Measurements from ENCODE around the gene OR6Q1.

OR6Q1 gene

DNA sequence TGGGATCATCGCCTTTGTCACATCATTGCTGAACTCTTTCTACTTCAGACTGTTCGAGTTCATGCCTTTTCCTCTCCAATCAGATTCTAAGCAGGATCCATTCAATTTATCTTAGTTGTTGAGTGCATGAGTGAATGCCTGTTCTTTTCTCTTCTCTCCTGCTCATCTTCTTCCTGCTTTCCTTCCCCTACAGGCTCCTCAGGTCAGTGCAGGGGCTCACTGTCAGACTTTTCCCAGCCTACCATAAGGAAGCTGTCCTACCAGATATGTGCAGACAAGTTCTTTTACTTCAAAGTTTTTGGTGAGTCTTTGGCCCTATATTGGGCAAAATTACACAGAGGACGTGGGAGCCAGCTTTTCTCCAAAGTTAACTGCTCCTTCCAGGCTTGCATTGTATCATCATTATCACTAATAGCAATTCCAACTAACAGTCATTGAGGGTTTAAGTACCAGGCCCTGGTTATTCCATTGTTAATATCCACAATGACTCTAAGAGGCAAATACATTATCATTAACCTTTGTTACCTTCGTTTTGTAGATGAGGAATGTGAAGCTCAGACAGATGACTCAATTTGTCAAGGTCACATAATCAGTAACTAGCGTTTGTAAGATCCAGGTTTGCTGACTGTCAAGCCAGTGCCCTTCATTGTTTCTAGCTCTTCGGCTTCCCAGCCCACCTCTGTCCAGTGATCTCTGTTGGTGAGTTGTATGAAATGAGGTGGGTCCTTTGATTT lies 30.4 kb downstream of the OR6Q1 start:
- no peak overlapping the region for H2AFZ ChIP-seq (ENCODE audit: low read depth)
- no peaks in the 10 kb centered on the region for H3K79me2 ChIP-seq (ENCODE audit: insufficient read depth, low read depth)
- H3K27ac ChIP-seq, result no peak overlapping the region
- TF ChIP-seq, protein P1, sequence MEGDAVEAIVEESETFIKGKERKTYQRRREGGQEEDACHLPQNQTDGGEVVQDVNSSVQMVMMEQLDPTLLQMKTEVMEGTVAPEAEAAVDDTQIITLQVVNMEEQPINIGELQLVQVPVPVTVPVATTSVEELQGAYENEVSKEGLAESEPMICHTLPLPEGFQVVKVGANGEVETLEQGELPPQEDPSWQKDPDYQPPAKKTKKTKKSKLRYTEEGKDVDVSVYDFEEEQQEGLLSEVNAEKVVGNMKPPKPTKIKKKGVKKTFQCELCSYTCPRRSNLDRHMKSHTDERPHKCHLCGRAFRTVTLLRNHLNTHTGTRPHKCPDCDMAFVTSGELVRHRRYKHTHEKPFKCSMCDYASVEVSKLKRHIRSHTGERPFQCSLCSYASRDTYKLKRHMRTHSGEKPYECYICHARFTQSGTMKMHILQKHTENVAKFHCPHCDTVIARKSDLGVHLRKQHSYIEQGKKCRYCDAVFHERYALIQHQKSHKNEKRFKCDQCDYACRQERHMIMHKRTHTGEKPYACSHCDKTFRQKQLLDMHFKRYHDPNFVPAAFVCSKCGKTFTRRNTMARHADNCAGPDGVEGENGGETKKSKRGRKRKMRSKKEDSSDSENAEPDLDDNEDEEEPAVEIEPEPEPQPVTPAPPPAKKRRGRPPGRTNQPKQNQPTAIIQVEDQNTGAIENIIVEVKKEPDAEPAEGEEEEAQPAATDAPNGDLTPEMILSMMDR (conservative IDR thresholded peaks at IDR 0.05; ENCODE audit: low read depth, low read length), result no peak
- no peak overlapping the region for H3K4me2 ChIP-seq
- H3K27me3 ChIP-seq (ENCODE audit: insufficient read depth, low read depth), result no peaks in the 10 kb centered on the region
- H3K36me3 ChIP-seq (ENCODE audit: insufficient read depth), result no peaks in the 10 kb centered on the region
- H3K4me1 ChIP-seq (ENCODE audit: low read depth, poor library complexity, severe bottlenecking), result no peaks in the 10 kb centered on the region
- no peak overlapping the region for H3K9ac ChIP-seq
- no peak overlapping the region for H3K4me3 ChIP-seq (IDR thresholded peaks at IDR 0.05; ENCODE audit: insufficient read depth, low read depth, low read length)
- H4K20me1 ChIP-seq (ENCODE audit: insufficient read depth), result no peaks in the 10 kb centered on the region

DNA sequence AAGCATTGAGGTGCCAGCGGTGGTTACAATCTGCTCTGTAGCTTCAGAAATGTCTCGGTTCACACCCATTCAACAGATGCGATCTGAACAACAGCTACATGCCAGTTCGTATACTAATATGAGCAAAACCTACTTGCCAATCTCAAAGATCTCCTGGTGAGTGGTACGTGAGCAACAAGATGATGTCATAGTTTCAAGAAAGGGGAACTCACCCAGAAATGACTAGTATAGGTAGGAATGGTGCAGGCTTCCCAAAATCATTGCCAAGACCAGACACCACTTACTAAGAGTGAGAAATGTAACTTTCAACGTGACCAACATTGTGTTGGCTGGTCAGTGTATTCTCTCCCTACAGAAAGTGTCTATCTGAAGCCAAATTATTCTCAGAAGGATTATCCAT lies 31.1 kb downstream of the OR6Q1 start:
- no peak overlapping the region for H2AFZ ChIP-seq (ENCODE audit: low read depth)

DNA sequence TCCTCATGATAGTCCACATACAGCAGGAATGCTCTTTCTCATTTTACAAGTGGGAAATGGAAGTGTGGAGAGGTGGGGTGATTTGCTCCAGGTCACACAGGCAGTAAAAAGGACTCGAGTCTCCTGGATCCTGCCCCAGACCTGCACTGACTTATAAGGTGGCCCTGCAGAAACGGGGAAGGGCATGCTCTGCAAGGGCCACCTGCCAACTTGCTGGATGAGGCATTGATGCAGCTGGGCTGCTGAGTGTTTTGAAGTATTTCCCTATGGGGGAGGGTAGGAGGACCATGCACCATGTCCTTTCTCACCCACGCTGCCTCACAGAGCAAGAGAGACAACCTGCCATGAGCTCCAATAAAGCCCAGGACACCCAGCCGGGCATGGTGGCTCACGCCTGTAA lies 36.9 kb downstream of the OR6Q1 start:
- no peaks in the 10 kb centered on the region for H3K79me2 ChIP-seq (ENCODE audit: insufficient read depth, low read depth)
- no peak overlapping the region for H3K9ac ChIP-seq
- no peaks in the 10 kb centered on the region for H3K4me1 ChIP-seq (ENCODE audit: low read depth, poor library complexity, severe bottlenecking)
- TF ChIP-seq, protein P1 (conservative IDR thresholded peaks at IDR 0.05; ENCODE audit: low read depth, low read length), result no peak
- no peak overlapping the region for H3K4me2 ChIP-seq
- H3K27ac ChIP-seq, result no peak overlapping the region
- H2AFZ ChIP-seq (ENCODE audit: low read depth), result no peak overlapping the region
- H3K4me3 ChIP-seq (IDR thresholded peaks at IDR 0.05; ENCODE audit: insufficient read depth, low read depth, low read length), result no peak overlapping the region
- H3K36me3 ChIP-seq (ENCODE audit: insufficient read depth), result no peaks in the 10 kb centered on the region
- H4K20me1 ChIP-seq (ENCODE audit: insufficient read depth), result no peaks in the 10 kb centered on the region
- H3K27me3 ChIP-seq (ENCODE audit: insufficient read depth, low read depth), result no peaks in the 10 kb centered on the region

More for the DNA sequence above, 31.1 kb downstream of the OR6Q1 start:
- H3K27me3 ChIP-seq (ENCODE audit: insufficient read depth, low read depth), result no peaks in the 10 kb centered on the region
- H3K4me2 ChIP-seq, result no peak overlapping the region
- no peak overlapping the region for H3K4me3 ChIP-seq (IDR thresholded peaks at IDR 0.05; ENCODE audit: insufficient read depth, low read depth, low read length)
- no peaks in the 10 kb centered on the region for H4K20me1 ChIP-seq (ENCODE audit: insufficient read depth)
- H3K79me2 ChIP-seq (ENCODE audit: insufficient read depth, low read depth), result no peaks in the 10 kb centered on the region
- H3K27ac ChIP-seq, result no peak overlapping the region
- TF ChIP-seq, protein P1 (conservative IDR thresholded peaks at IDR 0.05; ENCODE audit: low read depth, low read length), result no peak
- no peaks in the 10 kb centered on the region for H3K36me3 ChIP-seq (ENCODE audit: insufficient read depth)
- no peak overlapping the region for H3K9ac ChIP-seq
- no peaks in the 10 kb centered on the region for H3K4me1 ChIP-seq (ENCODE audit: low read depth, poor library complexity, severe bottlenecking)

DNA sequence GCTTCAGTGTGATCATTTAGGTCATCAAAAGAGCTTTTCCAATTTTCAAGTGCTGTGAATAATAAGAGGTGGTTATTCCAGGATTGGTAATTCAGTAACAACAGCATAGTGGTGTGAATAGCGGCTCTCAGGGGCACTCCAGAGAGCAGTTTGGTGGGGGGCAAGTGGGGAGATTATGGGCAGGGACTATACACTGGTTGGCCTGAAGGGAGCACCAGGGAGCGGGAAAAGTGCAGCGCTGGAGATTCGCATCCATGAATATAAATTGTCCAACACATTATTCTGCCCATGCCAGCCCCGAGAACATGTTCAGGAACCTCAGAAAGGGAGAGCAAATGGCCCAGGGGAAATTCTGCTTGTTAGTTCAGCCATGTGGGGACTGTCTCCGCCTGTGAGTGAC lies 37.9 kb downstream of the OR6Q1 start:
- Histone ChIP-seq H3K4me2 (no peak overlapping the region), H3K27me3 (ENCODE audit: insufficient read depth, low read depth) (no peaks in the 10 kb centered on the region), H3K79me2 (ENCODE audit: insufficient read depth, low read depth) (no peaks in the 10 kb centered on the region), H3K9ac (no peak overlapping the region), H4K20me1 (ENCODE audit: insufficient read depth) (no peaks in the 10 kb centered on the region), H3K4me1 (ENCODE audit: low read depth, poor library complexity, severe bottlenecking) (no peaks in the 10 kb centered on the region), H3K36me3 (ENCODE audit: insufficient read depth) (no peaks in the 10 kb centered on the region), H3K27ac (no peak overlapping the region), H3K4me3 (IDR thresholded peaks at IDR 0.05; ENCODE audit: insufficient read depth, low read depth, low read length) (no peak overlapping the region), H2AFZ (ENCODE audit: low read depth) (no peak overlapping the region)
- TF ChIP-seq, protein P1 (conservative IDR thresholded peaks at IDR 0.05; ENCODE audit: low read depth, low read length), result no peak
